Stimulated activated CD4-positive, alpha-beta T cell treated with anti-CD3 and anti-CD28 coated beads, Interleukin-12 subunit alpha, Interleukin-12 subunit beta, amount 100 ng/mL, for 24 hours (primary cell): ENCODE results near the gene FAM169A.
"Not testable (repeated sequence)": the region's sequence is repeated elsewhere in the genome, so short reads cannot be mapped to it uniquely, and the experiment has no call there.

ENCODE experiments used
- DNase-seq, 2 experiments: peaks; one replicate each; pipeline ENCODE4 v3.0.0-alpha.2; 2020; ENCODE audit warnings: low read depth in 2 of 2

The FAM169A gene, protein sequence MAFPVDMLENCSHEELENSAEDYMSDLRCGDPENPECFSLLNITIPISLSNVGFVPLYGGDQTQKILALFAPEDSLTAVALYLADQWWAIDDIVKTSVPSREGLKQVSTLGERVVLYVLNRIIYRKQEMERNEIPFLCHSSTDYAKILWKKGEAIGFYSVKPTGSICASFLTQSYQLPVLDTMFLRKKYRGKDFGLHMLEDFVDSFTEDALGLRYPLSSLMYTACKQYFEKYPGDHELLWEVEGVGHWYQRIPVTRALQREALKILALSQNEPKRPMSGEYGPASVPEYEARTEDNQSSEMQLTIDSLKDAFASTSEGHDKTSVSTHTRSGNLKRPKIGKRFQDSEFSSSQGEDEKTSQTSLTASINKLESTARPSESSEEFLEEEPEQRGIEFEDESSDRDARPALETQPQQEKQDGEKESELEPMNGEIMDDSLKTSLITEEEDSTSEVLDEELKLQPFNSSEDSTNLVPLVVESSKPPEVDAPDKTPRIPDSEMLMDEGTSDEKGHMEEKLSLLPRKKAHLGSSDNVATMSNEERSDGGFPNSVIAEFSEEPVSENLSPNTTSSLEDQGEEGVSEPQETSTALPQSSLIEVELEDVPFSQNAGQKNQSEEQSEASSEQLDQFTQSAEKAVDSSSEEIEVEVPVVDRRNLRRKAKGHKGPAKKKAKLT

DNA sequence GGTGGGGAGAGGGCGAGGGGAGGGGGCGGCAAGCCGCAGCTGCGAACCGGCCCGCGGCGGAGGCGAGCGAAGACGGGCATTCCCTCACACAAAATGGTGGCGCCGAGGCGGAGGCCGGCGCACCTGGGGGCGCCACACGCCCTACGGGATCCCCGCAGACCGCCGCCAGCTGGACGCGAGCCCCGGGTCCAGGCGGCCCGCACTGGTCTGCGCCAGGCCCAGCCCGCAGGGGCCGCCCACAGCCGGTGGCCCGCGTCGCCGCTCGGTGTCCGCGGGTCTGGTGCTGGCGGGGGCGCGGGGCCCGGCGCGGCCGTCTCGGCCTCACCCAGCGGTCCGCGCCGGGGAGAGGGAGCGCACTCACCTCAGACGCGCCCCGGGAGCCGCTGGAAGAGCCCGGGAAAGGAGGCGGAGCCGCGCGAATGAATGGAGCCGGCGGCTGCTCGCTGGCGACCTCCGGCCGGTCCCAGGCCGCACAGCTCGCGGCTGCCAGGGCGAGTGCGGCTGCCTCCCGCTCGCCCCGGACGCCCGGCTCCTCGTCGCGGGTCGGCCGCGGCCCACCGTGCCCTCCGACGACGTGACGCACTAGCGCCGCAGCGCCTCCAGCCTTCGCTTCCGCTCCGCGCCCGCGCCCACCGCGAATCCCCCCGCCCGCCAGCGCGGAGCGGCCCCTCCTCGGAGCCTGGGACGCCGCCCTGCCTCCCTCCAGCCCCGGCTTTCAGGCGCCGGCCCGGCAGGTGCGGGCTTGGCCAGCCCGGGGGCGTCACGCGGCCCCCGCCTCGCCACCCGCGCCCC lies at the start of gene FAM169A:
Gene FAM169A (minus strand): TSS at position 584 of the 792 bp plus-strand sequence. CDS start 24,711 bp downstream, outside the sequence.
- DNase-seq, result peak; percentile 15 to 33

DNA sequence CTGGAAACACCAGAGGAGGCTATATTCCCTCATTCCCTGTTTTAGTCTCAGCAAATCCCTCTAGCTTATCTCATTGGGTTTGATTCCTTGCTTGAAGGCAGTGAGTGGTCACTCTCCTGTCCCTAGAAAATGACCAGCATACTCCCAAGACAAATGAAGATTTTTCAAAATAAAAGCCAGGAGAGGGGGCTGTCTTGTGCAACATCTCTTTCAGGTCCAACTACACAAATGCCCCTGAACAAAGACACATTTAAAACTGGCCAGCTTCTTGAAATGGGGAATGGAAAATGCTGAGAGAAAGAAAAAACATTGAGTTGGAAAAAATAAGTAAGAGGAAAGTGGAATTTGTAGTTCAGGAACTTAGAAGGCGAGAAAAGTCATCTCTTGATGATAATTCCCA lies 49.3 kb upstream of the FAM169A start:
- no peak for DNase-seq

DNA sequence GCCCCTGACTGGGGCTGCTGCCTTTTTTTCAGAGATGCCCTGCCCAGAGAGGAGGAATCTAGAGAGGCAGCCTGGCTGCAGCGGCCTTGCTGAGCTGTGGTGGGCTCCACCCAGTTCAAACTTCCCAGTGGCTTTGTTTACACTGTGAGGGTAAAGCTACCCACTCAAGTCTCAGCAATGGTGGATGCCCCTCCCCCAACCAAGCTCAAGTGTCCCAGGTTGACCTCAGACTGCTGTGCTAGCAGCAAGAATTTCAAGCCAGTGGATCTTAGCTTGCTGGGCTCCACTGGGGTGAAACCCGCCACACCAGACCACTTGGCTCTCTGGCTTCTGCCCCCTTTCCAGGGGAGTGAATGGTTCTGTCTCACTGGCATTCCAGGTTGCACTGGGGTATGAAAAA lies 45.2 kb upstream of the FAM169A start:
- not testable (repeated sequence) for DNase-seq

DNA sequence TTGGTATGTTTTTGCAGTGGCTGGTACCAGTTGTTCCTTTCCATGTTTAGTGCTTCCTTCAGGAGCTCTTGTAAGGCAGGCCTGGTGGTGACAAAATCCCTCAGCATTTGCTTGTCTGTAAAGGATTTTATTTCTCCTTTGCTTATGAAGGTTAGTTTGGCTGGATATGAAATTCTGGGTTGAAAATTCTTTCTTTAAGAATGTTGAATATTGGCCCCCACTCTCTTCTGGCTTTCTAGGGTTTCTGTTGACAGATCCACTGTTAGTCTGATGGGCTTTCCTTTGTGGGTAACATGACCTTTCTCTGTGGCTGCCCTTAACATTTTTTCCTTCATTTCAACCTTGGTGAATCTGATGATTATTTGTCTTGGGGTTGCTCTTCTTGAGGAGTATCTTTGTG lies 43.7 kb upstream of the FAM169A start:
- DNase-seq, result not testable (repeated sequence)

DNA sequence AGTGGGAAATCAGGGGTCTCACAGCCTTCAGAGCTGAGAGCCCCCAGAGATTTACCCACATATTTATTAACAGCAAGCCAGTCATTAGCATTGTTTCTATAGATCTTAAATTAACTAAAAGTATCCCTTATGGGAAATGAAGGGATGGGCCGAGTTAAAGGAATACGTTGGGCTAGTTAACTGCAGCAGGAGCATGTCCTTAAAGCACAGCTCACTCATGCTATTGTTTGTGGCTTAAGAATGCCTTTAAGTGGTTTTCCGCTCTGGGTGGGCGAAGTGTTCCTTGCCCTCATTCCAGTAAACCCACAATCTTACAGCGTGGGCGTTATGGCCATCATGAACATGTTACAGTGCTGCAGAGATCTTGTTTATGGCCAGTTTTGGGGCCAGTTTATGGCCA lies 42.0 kb upstream of the FAM169A start:
- not testable (repeated sequence) for DNase-seq

DNA sequence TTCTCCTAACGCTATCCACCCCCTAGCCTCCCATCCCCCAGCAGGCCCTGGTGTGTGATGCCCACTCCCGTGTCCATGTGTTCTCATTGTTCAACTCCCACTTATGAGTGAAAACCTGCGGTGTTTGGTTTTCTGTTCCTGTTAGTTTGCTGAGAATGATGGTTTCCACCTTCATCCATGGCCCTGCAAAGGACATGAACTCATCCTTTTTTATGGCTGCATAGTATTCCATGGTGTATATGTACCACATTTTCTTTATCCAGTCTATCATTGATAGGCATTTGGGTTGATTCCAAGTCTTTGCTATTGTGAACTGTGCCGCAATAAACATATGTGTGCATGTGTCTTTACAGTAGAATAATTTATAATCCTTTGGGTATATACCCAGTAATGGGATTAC lies 38.5 kb upstream of the FAM169A start:
- DNase-seq, result not testable (repeated sequence)

DNA sequence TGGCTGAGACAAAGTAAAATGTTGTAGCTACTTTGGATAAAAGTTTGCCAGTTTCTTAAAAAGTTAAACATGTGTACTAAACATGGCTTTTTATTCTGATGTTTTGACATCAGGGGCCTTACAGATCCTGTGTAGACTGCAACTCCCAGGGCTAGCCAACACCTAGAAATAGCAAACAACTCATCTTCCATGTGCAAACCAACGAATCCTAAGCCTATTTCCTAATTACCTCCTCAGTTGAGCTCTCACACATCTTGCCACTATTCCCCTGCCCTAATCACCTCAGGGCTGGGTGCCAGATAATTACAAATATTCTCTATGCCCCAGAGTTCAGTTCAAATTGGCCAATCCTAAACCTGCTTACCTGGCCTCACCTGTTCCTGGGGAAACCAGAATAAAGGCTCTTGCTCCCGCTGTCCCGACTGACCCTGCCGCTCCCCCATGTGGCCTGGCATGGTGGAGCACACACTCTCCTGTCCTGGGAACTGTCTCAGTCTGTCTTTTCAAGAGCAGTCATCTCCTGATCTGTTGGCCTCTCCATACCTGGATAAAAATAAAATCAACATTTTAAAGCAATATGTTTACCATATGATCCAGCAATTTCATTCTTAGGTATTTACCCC lies 37.1 kb upstream of the FAM169A start:
- no peak for DNase-seq

DNA sequence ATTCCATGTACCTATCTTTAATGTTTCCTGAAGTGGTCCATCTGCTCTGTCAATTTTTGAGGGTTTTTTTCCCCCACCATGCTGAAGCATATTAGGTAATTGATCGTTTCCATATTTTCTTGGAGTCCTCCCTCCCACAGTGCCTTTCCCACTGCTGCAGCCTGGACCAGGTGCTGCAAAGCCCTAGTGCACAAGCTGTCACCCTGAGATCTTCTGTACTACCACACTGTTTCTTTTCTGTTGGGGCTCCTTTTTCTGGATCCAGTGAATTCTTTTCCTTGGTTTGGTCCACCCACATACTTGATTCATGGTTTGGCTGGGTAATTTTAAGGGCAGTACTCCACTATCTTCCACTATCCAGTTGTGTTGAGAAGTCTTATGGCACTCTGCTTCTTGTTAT lies 30.9 kb upstream of the FAM169A start:
- DNase-seq, result no peak

DNA sequence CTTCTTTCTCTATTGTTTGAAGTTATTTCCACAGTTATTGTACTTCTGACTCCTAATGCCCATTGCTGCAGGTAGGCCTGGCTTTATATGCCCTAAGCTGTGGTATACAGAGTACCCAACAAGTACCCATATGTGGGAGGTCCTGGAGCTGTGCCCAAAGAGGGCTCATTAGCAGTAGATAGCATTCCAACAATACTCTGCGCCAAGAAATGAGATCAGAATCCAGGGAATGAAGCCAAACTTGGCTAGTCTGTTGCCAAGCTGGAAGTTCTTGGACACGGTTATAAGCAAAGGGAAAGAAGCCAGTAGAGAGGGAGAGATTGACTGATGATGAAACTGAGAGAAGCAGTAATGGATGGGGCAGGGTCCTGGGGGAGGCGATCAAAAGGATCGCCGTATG lies 29.7 kb upstream of the FAM169A start:
- no peak for DNase-seq

DNA sequence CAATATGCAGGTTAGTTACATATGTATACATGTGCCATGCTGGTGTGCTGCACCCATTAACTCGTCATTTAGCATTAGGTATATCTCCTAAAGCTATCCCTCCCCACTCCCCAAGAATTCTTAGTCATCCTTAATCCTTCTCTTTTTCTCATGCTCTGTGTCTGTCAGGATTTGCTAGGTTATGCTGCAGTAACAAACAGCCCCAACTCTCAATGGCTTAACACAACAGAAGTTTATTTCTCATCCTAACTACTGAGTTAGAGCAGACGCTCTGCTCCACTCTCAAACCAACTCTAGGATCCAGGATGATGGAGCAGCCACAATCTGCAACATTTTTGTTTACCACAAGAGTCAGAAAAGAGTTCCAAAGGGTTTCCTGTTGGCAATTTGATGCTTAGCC lies 28.2 kb upstream of the FAM169A start:
- no peak for DNase-seq

DNA sequence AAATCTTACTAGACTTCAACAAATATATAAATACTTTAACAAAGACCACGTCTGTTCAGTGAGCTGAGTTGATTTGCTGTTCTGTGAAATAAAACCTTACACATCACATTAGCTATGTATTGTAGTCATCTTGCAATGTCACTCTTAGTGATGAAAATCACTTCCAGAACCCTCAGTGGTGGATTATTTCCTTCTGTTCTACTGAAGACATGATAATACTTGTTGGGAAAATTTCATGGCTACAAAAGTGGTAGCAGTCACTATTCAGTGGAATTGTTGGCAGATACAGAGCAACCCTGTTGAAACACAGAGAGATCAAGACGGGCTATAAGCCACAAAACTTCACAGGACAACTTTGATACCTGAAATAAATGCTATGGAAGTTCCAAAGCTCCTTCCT lies 26.7 kb upstream of the FAM169A start:
- no peak for DNase-seq

DNA sequence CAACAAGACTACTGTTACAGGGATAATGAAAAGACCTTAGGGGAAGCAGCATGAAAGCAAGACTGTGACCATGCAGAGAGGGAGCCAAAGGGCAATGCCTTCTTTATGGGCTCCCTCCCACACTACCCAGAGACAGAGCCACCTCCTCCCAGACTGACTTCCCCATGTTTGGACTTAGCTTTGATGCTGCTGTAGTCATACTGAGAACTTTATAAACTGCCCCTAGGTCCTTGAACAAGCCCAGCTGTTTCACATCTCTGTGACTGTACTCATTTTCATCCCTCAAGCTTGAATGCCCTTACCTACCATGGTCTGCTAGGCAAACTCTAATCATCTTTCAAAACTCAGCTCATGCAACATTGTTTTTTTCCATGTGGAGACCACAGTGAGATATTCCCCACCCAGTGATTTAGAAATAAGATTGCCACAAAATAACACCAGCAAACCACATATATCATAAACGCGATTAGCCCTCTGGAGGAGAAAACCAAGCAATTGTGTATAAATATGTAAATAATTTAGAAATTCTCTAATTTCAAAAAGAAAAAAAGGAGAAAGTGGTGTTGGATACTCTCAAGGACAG lies 23.4 kb upstream of the FAM169A start:
- no peak for DNase-seq

DNA sequence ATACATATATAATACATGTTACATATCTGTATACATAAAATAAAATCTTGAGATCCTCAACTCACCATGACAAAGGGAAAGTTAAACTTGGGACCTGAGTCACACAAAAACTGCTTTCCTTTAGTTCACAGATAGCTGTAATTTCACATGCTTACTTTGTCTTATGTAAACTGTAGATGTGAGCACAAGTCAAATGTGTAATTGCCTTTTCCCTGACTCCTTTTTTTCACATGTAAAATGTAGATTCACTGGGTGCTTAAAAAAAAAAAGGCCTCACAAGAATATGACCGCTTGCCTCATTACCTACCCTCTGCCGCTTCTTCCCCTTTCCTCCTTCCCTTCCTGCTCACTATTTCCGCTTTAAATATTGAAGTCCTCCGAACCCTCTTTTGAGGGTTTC lies 21.9 kb upstream of the FAM169A start:
- DNase-seq, result no peak

DNA sequence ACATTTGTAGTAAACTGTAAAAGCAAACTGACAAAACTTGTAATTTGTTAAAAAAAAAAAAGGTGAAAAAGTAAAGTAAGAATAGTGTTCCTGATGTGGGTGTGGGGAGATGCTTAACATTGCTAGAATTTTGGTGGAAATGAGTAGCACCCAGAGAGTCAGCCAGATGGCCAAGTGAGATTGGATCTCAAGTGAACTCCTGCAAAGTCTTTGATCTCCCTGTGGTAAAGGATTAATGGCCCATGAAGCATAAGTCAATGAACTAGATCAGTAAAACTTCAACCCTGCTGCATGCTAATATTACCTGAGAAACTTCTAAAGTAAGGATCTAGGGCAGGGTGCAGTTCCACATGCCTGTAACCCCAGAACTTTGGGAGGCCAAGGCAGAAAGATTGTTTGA lies 19.0 kb upstream of the FAM169A start:
- no peak for DNase-seq

DNA sequence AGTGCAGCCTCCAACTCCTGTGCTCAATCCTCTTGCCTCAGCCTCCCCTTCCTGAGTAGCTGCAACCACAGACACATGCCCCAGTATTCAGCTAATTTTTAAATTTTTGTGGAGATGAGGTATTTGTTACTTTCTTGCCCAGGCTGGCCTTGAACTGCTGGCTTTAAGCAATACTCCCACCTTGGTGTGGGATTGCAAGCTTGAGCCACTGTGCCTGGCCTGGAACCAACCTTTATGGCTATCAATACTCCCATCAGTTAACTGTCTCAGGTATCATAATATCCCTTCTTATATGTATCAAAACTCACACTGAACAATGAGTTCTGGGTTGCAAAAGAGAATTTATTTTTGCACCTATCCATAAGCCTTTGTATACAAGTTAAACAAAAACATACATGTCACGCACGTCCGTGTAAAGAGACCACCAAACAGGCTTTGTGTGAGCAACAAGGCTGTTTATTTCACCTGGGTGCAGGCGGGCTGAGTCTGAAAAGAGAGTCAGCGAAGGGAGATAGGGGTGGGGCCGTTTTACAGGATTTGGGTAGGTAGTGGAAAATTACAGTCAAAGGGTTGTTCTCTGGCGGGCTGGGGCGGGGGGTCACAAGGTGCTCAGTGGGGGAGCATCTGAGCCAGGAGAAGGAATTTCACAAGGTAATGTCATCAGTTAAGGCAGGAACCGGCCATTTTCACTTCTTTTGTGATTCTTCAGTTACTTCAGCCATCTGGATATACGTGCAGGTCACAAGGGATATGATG lies 16.4 kb upstream of the FAM169A start:
- not testable (repeated sequence) for DNase-seq

DNA sequence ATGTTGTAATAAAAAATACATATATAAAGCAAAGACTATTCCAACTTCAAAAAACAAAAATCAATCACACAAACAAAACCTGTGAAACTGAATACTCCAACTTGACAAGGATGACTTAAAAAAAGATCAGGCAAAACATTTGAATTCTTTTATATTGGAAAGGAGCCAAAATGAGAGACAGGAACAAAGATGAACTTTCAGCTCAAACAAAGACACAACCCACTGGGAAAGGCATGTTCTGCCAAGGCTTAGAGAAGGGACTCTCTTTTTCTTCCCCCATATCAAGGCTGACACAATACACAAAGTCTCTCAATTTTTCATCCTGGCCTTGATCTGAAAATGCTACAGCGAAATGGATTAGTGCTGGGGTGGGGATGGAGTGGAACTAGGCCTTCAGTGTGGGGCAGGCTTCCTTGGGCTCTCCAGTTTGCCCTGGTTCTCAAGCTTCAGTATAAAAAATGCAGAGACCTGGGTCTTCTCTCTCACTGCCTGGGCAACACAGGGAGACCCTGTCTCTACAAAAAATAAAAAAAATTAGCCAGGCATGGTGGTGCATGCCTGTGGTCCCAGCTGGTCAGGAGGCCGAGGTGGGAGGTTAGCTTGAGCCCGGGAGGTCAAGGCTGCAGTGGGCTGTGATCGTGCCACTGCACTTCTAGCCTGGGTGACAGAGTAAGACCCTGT lies 11.6 kb upstream of the FAM169A start:
- DNase-seq, result no peak

DNA sequence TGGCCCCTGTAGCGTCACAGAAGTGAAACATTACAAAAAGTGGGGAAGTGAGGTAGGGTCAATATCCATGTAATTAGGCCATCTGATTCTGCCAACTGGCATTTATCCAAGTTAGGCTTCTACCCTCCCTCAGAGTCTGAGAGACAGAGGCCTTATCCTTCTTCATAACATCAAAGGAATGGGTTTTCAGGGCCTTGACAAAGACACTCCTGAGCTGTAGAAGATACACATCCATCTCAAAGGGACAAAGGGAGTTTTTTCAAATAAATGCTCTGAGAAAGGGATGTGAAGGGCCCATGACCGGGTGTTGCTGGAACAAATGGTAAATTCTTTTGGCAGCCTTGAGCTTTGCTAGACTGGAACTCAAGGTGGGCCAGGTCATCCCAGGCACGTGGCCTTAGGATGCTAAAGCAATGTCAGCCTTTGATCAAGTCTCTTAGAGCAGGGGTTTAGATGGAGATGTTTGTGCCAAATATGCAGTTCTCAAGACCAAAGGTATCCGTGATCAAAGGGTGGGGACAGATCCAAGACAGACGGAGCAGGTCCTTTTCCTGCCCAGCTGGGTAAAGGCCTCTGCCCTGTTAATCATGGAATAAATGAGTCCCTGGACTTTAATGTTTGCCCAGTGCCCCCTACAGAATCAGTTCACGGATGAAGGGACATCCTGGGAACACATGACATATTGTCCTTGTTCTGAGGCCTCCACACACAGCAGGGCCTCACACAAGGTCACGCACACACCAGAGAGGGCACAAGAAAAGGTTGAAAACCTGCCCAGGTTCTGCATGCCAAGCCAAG lies 10.0 kb upstream of the FAM169A start:
- no peak for DNase-seq

DNA sequence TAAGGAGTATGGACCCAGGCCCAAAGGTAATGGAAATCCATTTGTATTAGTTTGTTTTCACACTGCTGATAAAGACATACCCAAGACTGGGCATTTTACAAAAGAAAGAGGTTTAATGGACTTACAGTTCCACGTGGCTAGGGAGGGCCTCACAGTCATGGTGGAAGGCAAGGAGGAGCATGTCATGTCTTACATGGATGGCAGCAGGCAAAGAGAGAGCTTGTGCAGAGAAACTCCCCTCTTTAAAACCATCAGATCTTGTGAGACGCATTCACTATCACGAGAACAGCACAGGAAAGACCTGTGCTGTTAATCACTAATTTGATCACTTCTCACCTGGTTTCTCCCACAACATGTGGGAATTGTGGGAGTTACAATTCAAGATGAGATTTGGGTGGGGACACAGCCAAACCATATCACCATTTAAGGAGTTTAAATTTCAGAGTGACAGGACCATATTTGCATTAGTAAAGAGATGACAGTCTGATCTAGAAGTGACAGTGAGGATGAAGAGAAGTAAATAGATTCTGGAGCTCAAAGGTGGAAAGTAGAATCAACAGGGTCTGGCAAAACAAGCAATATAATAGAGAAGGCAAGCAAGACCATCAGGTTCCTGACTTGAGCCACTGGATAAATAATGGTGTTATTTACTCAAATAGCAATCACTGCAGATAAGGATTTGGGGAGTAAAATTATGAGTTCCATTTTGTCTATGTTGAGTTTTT lies 7.5 kb upstream of the FAM169A start:
- DNase-seq, result no peak
